Loucy (cell line): ENCODE measurements around the gene CPA5.

Source experiments
- H2AFZ ChIP-seq: fragments of 200-600 bp; sonication (generic); 2 replicates; pipeline ENCODE4 v1.6.0; 2016; ENCODE audit warnings: antibody characterized with exemption, mild to moderate bottlenecking, low read length, moderate library complexity
- H3F3A ChIP-seq: fragments of 200-600 bp; 2 replicates; pipeline ENCODE4 v1.6.0; 2016; ENCODE audit warnings: antibody characterized with exemption, low read depth, mild to moderate bottlenecking
- H3K27me3 ChIP-seq: fragments of 200-600 bp; sonication (generic); 2 replicates; pipeline ENCODE4 v1.6.1; 2014; ENCODE audit warnings: low read length, mild to moderate bottlenecking; ENCODE audit not compliant: insufficient read depth, poor library complexity, severe bottlenecking
- H3K36me3 ChIP-seq: fragments of 200-600 bp; sonication (generic); 2 replicates; pipeline ENCODE4 v1.6.1; 2016; ENCODE audit warnings: low read length; ENCODE audit not compliant: insufficient read depth
- H3K4me1 ChIP-seq: fragments of 200-600 bp; sonication (generic); 2 replicates; pipeline ENCODE4 v1.5.1; 2014; ENCODE audit warnings: low read length, mild to moderate bottlenecking; ENCODE audit not compliant: insufficient read depth, poor library complexity, severe bottlenecking
- H3K4me2 ChIP-seq: fragments of 200-600 bp; sonication (generic); 2 replicates; pipeline ENCODE4 v1.6.0; 2014; ENCODE audit warnings: antibody characterized with exemption, low read length, low read depth, mild to moderate bottlenecking; ENCODE audit not compliant: poor library complexity, severe bottlenecking
- H3K4me3 ChIP-seq: fragments of 200-600 bp; sonication (generic); 2 replicates; pipeline ENCODE4 v1.5.1; 2014; ENCODE audit warnings: low read length, mild to moderate bottlenecking, mixed read lengths; ENCODE audit not compliant: poor library complexity, severe bottlenecking
- H3K79me2 ChIP-seq: fragments of 200-600 bp; sonication (generic); 2 replicates; pipeline ENCODE4 v1.6.1; 2014; ENCODE audit warnings: low read length; ENCODE audit not compliant: insufficient read depth
- H3K9ac ChIP-seq: fragments of 200-600 bp; sonication (generic); 2 replicates; pipeline ENCODE4 v1.6.0; 2014; ENCODE audit warnings: mild to moderate bottlenecking, low read depth, low read length, moderate library complexity; ENCODE audit not compliant: poor library complexity, severe bottlenecking
- H3K9me2 ChIP-seq: fragments of 200-600 bp; sonication (generic); replicated peaks from 2 replicates; pipeline ENCODE4 v1.6.1; 2016; ENCODE audit warnings: low read depth, low read length, mixed read lengths
- H3K9me3 ChIP-seq: fragments of 200-600 bp; sonication (generic); 2 replicates; pipeline ENCODE4 v1.6.1; 2014; ENCODE audit warnings: mild to moderate bottlenecking, antibody characterized with exemption, low read length, low read depth; ENCODE audit not compliant: insufficient read depth
- H4K20me1 ChIP-seq: fragments of 200-600 bp; sonication (generic); 2 replicates; pipeline ENCODE4 v1.6.0; 2014; ENCODE audit warnings: antibody characterized with exemption, low read length, mild to moderate bottlenecking; ENCODE audit not compliant: insufficient read depth, poor library complexity, severe bottlenecking
- EZH2phosphoT487 ChIP-seq: fragments of 200-600 bp; IDR thresholded peaks from 2 replicates; pipeline ENCODE4 v1.6.1; 2018; ENCODE audit warnings: antibody characterized with exemption, mild to moderate bottlenecking, moderate library complexity, borderline replicate concordance
- TF ChIP-seq, protein P1 (sequence below): fragments of 200-600 bp; sonication (generic); conservative IDR thresholded peaks from 2 replicates; pipeline ENCODE4 v1.5.1; 2014; ENCODE audit warnings: mild to moderate bottlenecking, antibody characterized with exemption, low read length

CPA5 gene

DNA sequence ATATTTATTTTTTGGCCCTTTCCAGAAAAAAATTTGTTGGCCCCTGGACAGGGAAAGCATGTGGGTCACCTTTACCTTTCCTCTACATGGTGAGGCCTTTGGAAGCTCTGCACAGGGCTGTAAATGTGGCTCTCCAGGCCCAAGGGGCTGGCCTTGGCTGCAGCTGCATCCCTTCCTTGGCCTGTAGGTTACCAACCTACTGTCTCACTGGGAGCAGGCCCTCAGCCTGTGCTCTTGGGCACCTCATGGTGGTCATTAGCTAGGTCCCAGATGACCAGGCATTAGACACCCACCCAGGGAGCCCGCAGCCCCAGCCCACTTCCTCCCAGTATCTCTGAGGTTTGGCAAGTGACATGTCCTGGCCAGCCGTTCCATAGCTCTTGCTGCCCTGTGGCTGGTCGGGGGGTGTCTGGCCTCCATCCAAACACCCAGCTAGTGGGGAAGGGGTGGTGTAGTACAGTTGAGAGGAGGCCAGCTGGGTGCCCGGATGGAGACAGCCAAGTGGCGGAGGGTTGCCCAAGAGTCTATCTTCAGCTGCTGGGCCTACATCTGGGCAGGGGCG, 7.1 kb upstream of the CPA5 start:
- Histone ChIP-seq H3K9me2 (no peaks in the 10 kb centered on the region), H3K9me3 (no peaks in the 10 kb centered on the region), H3F3A (no peaks in the 10 kb centered on the region), H3K4me3 (no peak overlapping the region), H3K36me3 (no peaks in the 10 kb centered on the region), H2AFZ (no peak overlapping the region), H3K4me1 (no peaks in the 10 kb centered on the region), H4K20me1 (no peaks in the 10 kb centered on the region), H3K4me2 (no peak overlapping the region), H3K27me3 (no peaks in the 10 kb centered on the region), H3K79me2 (no peaks in the 10 kb centered on the region), H3K9ac (no peak overlapping the region)
- TF ChIP-seq EZH2phosphoT487, result no peak
- TF ChIP-seq, protein P1, sequence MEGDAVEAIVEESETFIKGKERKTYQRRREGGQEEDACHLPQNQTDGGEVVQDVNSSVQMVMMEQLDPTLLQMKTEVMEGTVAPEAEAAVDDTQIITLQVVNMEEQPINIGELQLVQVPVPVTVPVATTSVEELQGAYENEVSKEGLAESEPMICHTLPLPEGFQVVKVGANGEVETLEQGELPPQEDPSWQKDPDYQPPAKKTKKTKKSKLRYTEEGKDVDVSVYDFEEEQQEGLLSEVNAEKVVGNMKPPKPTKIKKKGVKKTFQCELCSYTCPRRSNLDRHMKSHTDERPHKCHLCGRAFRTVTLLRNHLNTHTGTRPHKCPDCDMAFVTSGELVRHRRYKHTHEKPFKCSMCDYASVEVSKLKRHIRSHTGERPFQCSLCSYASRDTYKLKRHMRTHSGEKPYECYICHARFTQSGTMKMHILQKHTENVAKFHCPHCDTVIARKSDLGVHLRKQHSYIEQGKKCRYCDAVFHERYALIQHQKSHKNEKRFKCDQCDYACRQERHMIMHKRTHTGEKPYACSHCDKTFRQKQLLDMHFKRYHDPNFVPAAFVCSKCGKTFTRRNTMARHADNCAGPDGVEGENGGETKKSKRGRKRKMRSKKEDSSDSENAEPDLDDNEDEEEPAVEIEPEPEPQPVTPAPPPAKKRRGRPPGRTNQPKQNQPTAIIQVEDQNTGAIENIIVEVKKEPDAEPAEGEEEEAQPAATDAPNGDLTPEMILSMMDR, result no peak

DNA sequence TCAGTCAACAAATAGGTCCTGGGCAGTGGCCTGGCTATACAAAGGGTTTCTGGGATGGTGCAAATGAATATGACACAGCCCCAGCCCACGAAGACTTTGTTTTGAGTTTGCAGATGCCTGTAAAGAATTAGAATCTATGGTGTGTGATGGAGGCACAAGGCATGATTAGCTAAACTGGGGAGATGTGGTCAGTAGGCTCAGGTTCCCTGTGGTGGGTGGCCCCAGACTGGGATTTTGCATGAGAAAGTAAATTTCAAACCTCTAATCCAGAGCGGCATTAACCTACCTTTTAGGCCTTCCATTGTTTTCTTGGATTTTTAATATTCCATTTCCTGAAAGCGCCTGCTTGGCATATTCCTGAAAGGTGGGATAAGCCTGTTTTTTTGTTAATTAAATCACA, 6.4 kb upstream of the CPA5 start:
- H3K9ac ChIP-seq, result no peak overlapping the region
- H3K4me3 ChIP-seq, result no peak overlapping the region
- no peaks in the 10 kb centered on the region for H3K4me1 ChIP-seq
- no peaks in the 10 kb centered on the region for H4K20me1 ChIP-seq
- no peaks in the 10 kb centered on the region for H3K27me3 ChIP-seq
- H3K9me3 ChIP-seq, result no peaks in the 10 kb centered on the region
- no peaks in the 10 kb centered on the region for H3K36me3 ChIP-seq
- no peaks in the 10 kb centered on the region for H3K79me2 ChIP-seq
- H3K4me2 ChIP-seq, result no peak overlapping the region
- TF ChIP-seq, protein P1, result no peak
- TF ChIP-seq EZH2phosphoT487, result no peak
- no peaks in the 10 kb centered on the region for H3K9me2 ChIP-seq
- H2AFZ ChIP-seq, result no peak overlapping the region
- H3F3A ChIP-seq, result no peaks in the 10 kb centered on the region

DNA sequence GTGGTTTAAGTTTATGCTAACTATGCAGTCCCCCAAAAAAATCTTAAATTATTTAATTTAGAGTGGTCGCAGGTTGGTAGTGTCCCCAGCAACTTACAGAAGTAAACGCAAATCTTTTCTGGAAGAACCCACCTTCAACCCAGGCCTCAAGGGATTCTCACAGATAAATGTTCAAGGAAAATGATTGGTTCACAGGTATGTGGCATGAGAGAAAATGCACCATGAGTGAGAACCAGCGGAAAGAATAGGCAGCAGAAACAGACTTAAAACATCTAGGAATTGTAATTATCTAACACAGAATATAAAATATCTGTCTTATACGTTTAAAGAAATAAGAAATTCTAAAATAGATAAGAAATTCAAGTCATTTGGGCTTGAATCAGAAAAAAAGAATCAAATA, 2.7 kb upstream of the CPA5 start:
- TF ChIP-seq, protein P1, result no peak
- H3K4me3 ChIP-seq, result no peak overlapping the region
- no peaks in the 10 kb centered on the region for H3K79me2 ChIP-seq
- no peak overlapping the region for H3K9ac ChIP-seq
- H3F3A ChIP-seq, result no peaks in the 10 kb centered on the region
- no peaks in the 10 kb centered on the region for H3K9me2 ChIP-seq
- H2AFZ ChIP-seq, result no peak overlapping the region
- H4K20me1 ChIP-seq, result no peaks in the 10 kb centered on the region
- no peaks in the 10 kb centered on the region for H3K27me3 ChIP-seq
- H3K4me2 ChIP-seq, result no peak overlapping the region
- no peaks in the 10 kb centered on the region for H3K36me3 ChIP-seq
- H3K9me3 ChIP-seq, result no peaks in the 10 kb centered on the region
- no peaks in the 10 kb centered on the region for H3K4me1 ChIP-seq
